Measurements from ENCODE around the gene RASGEF1C. TPM values are rescaled to one million over a fixed set of nuclear protein-coding genes. Genes with fewer than 3 reads are reported as not detected.

Gene RASGEF1C
- total RNA-seq, 1 donor from 2014 or later, result not detected

DNA sequence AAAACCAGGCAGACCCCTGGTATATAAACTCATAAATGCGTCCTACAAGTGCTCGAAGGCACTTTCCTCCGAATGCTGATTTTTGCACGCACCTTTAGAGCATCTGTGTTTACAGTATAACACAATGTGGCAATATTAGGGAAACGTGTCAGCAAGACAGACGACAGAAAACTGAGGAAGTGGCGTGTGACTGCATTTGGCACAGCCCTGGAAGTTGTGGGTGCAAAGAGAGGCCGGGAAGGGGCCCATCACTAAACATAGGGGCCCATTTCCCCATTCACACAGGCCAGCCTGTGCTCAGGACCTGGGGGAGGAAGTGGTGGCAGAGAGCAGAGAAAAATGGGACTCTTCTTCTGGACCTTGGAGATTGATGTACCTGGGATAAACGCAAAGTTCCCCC lies 48.2 kb downstream of the RASGEF1C start:
- peaks cover 14% of the 10 kb centered on the region for H3K4me1 ChIP-seq
- intact Hi-C loops (cut with DNase I), result no loop called here
- H3K27me3 ChIP-seq (ENCODE audit: low read depth), result no peaks in the 10 kb centered on the region
- TF ChIP-seq CTCF (IDR thresholded peaks at IDR 0.05), result no peak
- no peak overlapping the region for H3K27ac ChIP-seq
- no peak overlapping the region for H3K4me3 ChIP-seq
- H3K9me3 ChIP-seq, result no peaks in the 10 kb centered on the region
- DNase-seq (no peak), ATAC-seq (peak; percentile 58 to 86)
- H3K36me3 ChIP-seq, result no peaks in the 10 kb centered on the region

DNA sequence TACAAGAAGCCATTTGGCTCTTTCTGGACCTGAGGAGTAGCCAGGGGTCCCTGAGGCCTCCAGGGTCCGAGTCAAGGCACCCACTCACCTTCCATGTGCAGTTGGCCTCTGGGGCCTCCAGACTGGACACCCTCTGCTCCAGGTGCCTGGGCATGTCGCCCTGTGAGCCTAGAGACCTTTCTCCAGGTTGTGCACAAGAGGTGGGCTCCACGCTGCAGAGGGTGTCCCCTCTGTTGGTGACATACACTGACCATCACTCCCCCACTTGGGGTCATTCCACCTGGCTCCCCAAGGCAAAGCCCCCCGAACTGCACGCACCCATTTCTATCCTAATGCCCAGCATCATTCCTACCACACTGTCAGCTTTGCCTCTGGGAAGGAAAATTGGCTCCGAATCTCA lies 48.8 kb downstream of the RASGEF1C start:
- Histone ChIP-seq H3K27me3 (ENCODE audit: low read depth) (no peaks in the 10 kb centered on the region), H3K36me3 (no peaks in the 10 kb centered on the region), H3K4me1 (peaks cover 14% of the 10 kb centered on the region), H3K9me3 (no peaks in the 10 kb centered on the region), H3K27ac (no peak overlapping the region), H3K4me3 (no peak overlapping the region)
- no peak for ATAC-seq
- no peak for DNase-seq
- no peak for TF ChIP-seq CTCF (IDR thresholded peaks at IDR 0.05)
- intact Hi-C loops (cut with DNase I), result no loop called here

DNA sequence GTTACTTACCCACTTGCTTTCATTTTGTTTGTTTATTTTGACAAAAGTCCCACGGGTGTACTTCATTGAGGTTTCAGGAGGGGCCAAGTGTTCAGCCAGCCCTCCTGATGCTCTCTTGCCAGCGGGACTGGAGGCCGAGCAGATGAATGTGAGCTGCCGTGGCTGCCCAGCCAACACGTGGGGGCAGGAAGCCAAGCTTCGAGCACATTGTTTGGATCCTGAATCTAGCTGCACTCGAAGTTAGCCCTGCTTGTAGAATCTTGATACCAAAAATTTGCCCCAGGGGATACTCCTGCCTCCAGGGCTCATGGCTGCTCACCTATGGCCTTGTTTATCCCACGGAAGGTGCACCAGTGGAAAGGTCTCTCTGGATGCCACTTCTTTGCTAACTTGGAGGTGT lies 49.3 kb downstream of the RASGEF1C start:
- no peak overlapping the region for H3K27ac ChIP-seq
- no peaks in the 10 kb centered on the region for H3K36me3 ChIP-seq
- H3K9me3 ChIP-seq, result no peaks in the 10 kb centered on the region
- H3K4me1 ChIP-seq, result peaks cover 14% of the 10 kb centered on the region
- intact Hi-C loops (cut with DNase I), result no loop called here
- DNase-seq (no peak), ATAC-seq (no peak)
- H3K27me3 ChIP-seq (ENCODE audit: low read depth), result no peaks in the 10 kb centered on the region
- H3K4me3 ChIP-seq, result no peak overlapping the region
- TF ChIP-seq CTCF (IDR thresholded peaks at IDR 0.05), result no peak

- Histone ChIP-seq H3K27ac (no peak overlapping the region), H3K4me3 (no peak overlapping the region), H3K27me3 (ENCODE audit: low read depth) (no peaks in the 10 kb centered on the region), H3K36me3 (no peaks in the 10 kb centered on the region), H3K4me1 (peaks cover 14% of the 10 kb centered on the region), H3K9me3 (no peaks in the 10 kb centered on the region)
- no peak for DNase-seq
- no peak for TF ChIP-seq CTCF (IDR thresholded peaks at IDR 0.05)
- no peak for ATAC-seq
- intact Hi-C loops (cut with DNase I), result no loop called here
Measured at GRCh38 chr5:180157866-180158265, 51.1 kb downstream of the RASGEF1C start.

DNA sequence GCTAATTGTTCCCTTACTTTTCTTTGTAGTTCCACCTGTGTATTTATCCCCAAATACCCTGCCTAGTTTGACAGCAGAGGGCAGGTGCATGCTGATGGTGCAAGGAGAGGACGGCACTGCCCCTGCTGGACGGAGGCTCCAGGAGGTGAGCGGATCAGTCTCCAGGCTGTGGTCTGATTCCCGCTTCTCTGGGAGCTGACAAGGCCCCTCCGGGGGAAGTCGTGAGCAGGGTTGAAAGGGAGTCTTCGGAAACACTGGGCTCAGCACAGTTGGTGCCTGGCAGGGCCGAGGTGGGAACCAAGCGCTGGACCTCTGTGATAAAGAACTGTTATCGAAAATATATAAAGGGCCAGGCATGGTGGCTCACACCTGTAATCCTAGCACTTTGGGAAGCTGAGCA lies 52.9 kb downstream of the RASGEF1C start:
- Histone ChIP-seq H3K27ac (no peak overlapping the region), H3K36me3 (no peaks in the 10 kb centered on the region), H3K4me1 (peaks cover 11% of the 10 kb centered on the region), H3K4me3 (no peak overlapping the region), H3K27me3 (ENCODE audit: low read depth) (no peaks in the 10 kb centered on the region), H3K9me3 (no peaks in the 10 kb centered on the region)
- ATAC-seq (no peak), DNase-seq (no peak)
- intact Hi-C loops (cut with DNase I), result no loop called here
- no peak for TF ChIP-seq CTCF (IDR thresholded peaks at IDR 0.05)

DNA sequence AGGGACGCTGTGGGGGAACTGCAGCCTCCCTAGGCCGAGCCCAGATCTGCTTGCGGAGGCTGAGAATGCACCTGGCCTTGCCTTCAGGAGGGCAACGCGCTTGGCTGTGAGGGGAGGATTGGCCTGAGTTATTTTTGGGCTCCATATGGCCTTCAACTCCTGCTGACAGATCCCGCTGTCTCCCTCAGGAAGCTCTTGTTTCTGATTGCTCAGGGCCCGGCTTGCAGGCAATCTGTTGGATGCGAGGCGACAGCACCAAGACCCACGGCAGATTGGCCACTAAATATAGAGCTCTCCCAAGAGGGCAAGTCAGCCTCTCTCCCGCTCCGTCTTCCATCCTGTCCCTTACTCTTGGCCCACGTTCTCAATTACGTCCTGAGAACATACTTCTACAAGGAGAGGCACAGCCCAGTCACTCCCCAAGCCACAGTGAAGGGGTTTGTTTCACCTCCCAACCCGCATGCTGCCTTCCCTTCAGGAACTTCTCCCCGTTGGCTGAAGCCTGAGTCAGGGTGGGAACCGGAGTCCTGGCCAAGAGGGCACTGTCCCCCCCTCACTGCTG lies 53.6 kb downstream of the RASGEF1C start:
- Histone ChIP-seq H3K27ac (no peak overlapping the region), H3K36me3 (no peaks in the 10 kb centered on the region), H3K4me3 (no peak overlapping the region), H3K27me3 (ENCODE audit: low read depth) (no peaks in the 10 kb centered on the region), H3K4me1 (peaks cover 4% of the 10 kb centered on the region), H3K9me3 (no peaks in the 10 kb centered on the region)
- DNase-seq, result no peak
- intact Hi-C loops (cut with DNase I), result no loop called here
- ATAC-seq, result no peak
- no peak for TF ChIP-seq CTCF (IDR thresholded peaks at IDR 0.05)

Data from lower lobe of right lung (tissue), 2 donors.